Neural cell (in vitro differentiated cells): Measurements from ENCODE around the gene CLEC12A. TPM values are rescaled to one million over a fixed set of nuclear protein-coding genes. Genes with fewer than 3 reads are reported as not detected.

ENCODE experiments used
- H2AFZ ChIP-seq: fragments of 200-600, 300-800 bp; sonication (generic), shearing (Covaris generic); 2 replicates; pipeline ENCODE4 v1.6.0; 2014; ENCODE audit warnings: low read depth, mild to moderate bottlenecking, antibody characterized with exemption, low read length, moderate library complexity
- H3F3A ChIP-seq: fragments of 200-600 bp; shearing (Covaris generic); 2 replicates; pipeline ENCODE4 v1.6.1; 2016; ENCODE audit warnings: mild to moderate bottlenecking, moderate library complexity, mixed read lengths, antibody characterized with exemption, low read length; ENCODE audit not compliant: insufficient read depth, poor library complexity, severe bottlenecking
- H3K27ac ChIP-seq: fragments of 200-600, 300-800 bp; sonication (generic), shearing (Covaris generic); 2 replicates; pipeline ENCODE4 v1.5.1; 2014; ENCODE audit warnings: mild to moderate bottlenecking, low read length, moderate library complexity
- H3K27me3 ChIP-seq: fragments of 300-800, 200-600 bp; sonication (generic), shearing (Covaris generic); 2 replicates; pipeline ENCODE4 v1.6.0; 2014; ENCODE audit warnings: mild to moderate bottlenecking, low read depth, low read length, moderate library complexity; ENCODE audit not compliant: insufficient read depth
- H3K36me3 ChIP-seq: fragments of 300-800, 200-600 bp; sonication (generic), shearing (Covaris generic); 2 replicates; pipeline ENCODE4 v1.5.1; 2014; ENCODE audit warnings: mild to moderate bottlenecking, antibody characterized with exemption, low read length, moderate library complexity; ENCODE audit not compliant: insufficient read depth
- H3K4me2 ChIP-seq: fragments of 300-800, 200-600 bp; sonication (generic), shearing (Covaris generic); 2 replicates; pipeline ENCODE4 v1.6.0; 2014; ENCODE audit warnings: mild to moderate bottlenecking, low read length
- H3K4me3 ChIP-seq: fragments of 300-800, 200-600 bp; sonication (generic), shearing (Covaris generic); 2 replicates; pipeline ENCODE4 v1.5.1; 2014; ENCODE audit warnings: mild to moderate bottlenecking, low read length, moderate library complexity
- H3K79me2 ChIP-seq: fragments of 200-600 bp; shearing (Covaris generic); replicated peaks from 2 replicates; pipeline ENCODE4 v1.6.0; 2014; ENCODE audit warnings: mild to moderate bottlenecking, low read length, moderate library complexity; ENCODE audit not compliant: insufficient read depth
- H3K9ac ChIP-seq: fragments of 300-800, 200-600 bp; sonication (generic), shearing (Covaris generic); 2 replicates; pipeline ENCODE4 v1.6.1; 2016; ENCODE audit warnings: mild to moderate bottlenecking, low read length, mixed read lengths
- H3K9me2 ChIP-seq: fragments of 200-600 bp; shearing (Covaris generic); 2 replicates; pipeline ENCODE4 v1.6.1; 2016; ENCODE audit warnings: mild to moderate bottlenecking, low read length, mixed read lengths; ENCODE audit not compliant: insufficient read depth
- H3K9me3 ChIP-seq: fragments of 200-600, 300-800 bp; sonication (generic), shearing (Covaris generic); 2 replicates; pipeline ENCODE4 v1.6.1; 2016; ENCODE audit warnings: mild to moderate bottlenecking, mixed run types, low read length, moderate library complexity, mixed read lengths
- H4K20me1 ChIP-seq: fragments of 200-600 bp; shearing (Covaris generic); 2 replicates; pipeline ENCODE4 v1.6.1; 2016; ENCODE audit warnings: mild to moderate bottlenecking, mixed run types; ENCODE audit not compliant: insufficient read depth
- EP300 ChIP-seq: fragments of 450-650 bp; conservative IDR thresholded peaks from 2 replicates; pipeline ENCODE4 v1.6.1; 2014; ENCODE audit warnings: antibody characterized with exemption, mild to moderate bottlenecking, moderate library complexity; ENCODE audit not compliant: poor library complexity, severe bottlenecking
- EZH2 ChIP-seq: fragments of 200-600, 300-800 bp; shearing (Covaris generic), sonication (generic); IDR thresholded peaks from 2 replicates; pipeline ENCODE4 v1.6.1; 2014; ENCODE audit warnings: antibody characterized with exemption, low read length, borderline replicate concordance, mild to moderate bottlenecking; ENCODE audit not compliant: insufficient read depth, poor library complexity, severe bottlenecking
- MXI1 ChIP-seq: fragments of 450-650 bp; conservative IDR thresholded peaks from 2 replicates; pipeline ENCODE4 v1.6.1; 2014; ENCODE audit warnings: antibody characterized with exemption, mild to moderate bottlenecking; ENCODE audit not compliant: poor library complexity, severe bottlenecking
- RAD21 ChIP-seq: fragments of 450-650 bp; conservative IDR thresholded peaks from 2 replicates; pipeline ENCODE4 v1.6.1; 2014; ENCODE audit warnings: antibody characterized with exemption, mild to moderate bottlenecking, moderate library complexity
- SMC3 ChIP-seq: fragments of 450-650 bp; conservative IDR thresholded peaks from 2 replicates; pipeline ENCODE4 v1.6.1; 2014; ENCODE audit warnings: antibody characterized with exemption, mild to moderate bottlenecking, moderate library complexity; ENCODE audit not compliant: poor library complexity
- TAF1 ChIP-seq: IDR thresholded peaks from 2 replicates; pipeline ENCODE4 v1.6.1; 2012; ENCODE audit warnings: low read depth
- polyA plus RNA-seq: library from polyadenylated mRNA; depleted of rRNA; stranded (reverse); fragments of >200 nt; gene quantifications from 2 replicates; pipeline ENCODE4 v1.2.3, GENCODE V29; 2014
- TF ChIP-seq, protein P1 (sequence below): IDR thresholded peaks from 2 replicates; pipeline ENCODE4 v1.6.1; 2012; ENCODE audit warnings: borderline replicate concordance

The CLEC12A gene
- polyA plus RNA-seq, 1 donor from 2014 or later: not detected

GRCh38 chr12:10031321-10031720 lies 60.1 kb downstream of the CLEC12A start:
- no peaks in the 10 kb centered on the region for H3K9me2 ChIP-seq
- H3K9ac ChIP-seq: no peak overlapping the region
- no peaks in the 10 kb centered on the region for H4K20me1 ChIP-seq
- no peak overlapping the region for H3K27ac ChIP-seq
- no peaks in the 10 kb centered on the region for H3K36me3 ChIP-seq
- no peaks in the 10 kb centered on the region for H3F3A ChIP-seq
- no peak overlapping the region for H2AFZ ChIP-seq
- H3K4me2 ChIP-seq: no peak overlapping the region
- H3K9me3 ChIP-seq: no peaks in the 10 kb centered on the region
- no peak overlapping the region for H3K4me3 ChIP-seq
- TF ChIP-seq RAD21: no peak
- TF ChIP-seq, protein P1, sequence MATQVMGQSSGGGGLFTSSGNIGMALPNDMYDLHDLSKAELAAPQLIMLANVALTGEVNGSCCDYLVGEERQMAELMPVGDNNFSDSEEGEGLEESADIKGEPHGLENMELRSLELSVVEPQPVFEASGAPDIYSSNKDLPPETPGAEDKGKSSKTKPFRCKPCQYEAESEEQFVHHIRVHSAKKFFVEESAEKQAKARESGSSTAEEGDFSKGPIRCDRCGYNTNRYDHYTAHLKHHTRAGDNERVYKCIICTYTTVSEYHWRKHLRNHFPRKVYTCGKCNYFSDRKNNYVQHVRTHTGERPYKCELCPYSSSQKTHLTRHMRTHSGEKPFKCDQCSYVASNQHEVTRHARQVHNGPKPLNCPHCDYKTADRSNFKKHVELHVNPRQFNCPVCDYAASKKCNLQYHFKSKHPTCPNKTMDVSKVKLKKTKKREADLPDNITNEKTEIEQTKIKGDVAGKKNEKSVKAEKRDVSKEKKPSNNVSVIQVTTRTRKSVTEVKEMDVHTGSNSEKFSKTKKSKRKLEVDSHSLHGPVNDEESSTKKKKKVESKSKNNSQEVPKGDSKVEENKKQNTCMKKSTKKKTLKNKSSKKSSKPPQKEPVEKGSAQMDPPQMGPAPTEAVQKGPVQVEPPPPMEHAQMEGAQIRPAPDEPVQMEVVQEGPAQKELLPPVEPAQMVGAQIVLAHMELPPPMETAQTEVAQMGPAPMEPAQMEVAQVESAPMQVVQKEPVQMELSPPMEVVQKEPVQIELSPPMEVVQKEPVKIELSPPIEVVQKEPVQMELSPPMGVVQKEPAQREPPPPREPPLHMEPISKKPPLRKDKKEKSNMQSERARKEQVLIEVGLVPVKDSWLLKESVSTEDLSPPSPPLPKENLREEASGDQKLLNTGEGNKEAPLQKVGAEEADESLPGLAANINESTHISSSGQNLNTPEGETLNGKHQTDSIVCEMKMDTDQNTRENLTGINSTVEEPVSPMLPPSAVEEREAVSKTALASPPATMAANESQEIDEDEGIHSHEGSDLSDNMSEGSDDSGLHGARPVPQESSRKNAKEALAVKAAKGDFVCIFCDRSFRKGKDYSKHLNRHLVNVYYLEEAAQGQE: no peak
- TF ChIP-seq MXI1: no peak
- TF ChIP-seq EP300: no peak
- no peaks in the 10 kb centered on the region for H3K27me3 ChIP-seq
- H3K79me2 ChIP-seq: no peaks in the 10 kb centered on the region

GRCh38 chr12:10031771-10032175 lies 60.6 kb downstream of the CLEC12A start:
- TF ChIP-seq MXI1 (no peak), TAF1 (no peak), SMC3 (no peak), EP300 (no peak), EZH2 (no peak), RAD21 (no peak)
- TF ChIP-seq, protein P1: no peak
- Histone ChIP-seq H2AFZ (no peak overlapping the region), H3K36me3 (no peaks in the 10 kb centered on the region), H3K79me2 (no peaks in the 10 kb centered on the region), H3K9me3 (no peaks in the 10 kb centered on the region), H3K27ac (no peak overlapping the region), H3K9ac (no peak overlapping the region), H3K4me3 (no peak overlapping the region), H3K9me2 (no peaks in the 10 kb centered on the region), H4K20me1 (no peaks in the 10 kb centered on the region), H3K27me3 (no peaks in the 10 kb centered on the region), H3K4me2 (no peak overlapping the region), H3F3A (no peaks in the 10 kb centered on the region)
